CD4-positive, alpha-beta T cell treated with Interleukin-15 for 1 hour (primary cell): Measurements from ENCODE around the gene ALDH3B1.

Experiments
- DNase-seq: peaks from one replicate; pipeline ENCODE4 v3.0.0-alpha.2; 2020

ALDH3B1 gene

DNA sequence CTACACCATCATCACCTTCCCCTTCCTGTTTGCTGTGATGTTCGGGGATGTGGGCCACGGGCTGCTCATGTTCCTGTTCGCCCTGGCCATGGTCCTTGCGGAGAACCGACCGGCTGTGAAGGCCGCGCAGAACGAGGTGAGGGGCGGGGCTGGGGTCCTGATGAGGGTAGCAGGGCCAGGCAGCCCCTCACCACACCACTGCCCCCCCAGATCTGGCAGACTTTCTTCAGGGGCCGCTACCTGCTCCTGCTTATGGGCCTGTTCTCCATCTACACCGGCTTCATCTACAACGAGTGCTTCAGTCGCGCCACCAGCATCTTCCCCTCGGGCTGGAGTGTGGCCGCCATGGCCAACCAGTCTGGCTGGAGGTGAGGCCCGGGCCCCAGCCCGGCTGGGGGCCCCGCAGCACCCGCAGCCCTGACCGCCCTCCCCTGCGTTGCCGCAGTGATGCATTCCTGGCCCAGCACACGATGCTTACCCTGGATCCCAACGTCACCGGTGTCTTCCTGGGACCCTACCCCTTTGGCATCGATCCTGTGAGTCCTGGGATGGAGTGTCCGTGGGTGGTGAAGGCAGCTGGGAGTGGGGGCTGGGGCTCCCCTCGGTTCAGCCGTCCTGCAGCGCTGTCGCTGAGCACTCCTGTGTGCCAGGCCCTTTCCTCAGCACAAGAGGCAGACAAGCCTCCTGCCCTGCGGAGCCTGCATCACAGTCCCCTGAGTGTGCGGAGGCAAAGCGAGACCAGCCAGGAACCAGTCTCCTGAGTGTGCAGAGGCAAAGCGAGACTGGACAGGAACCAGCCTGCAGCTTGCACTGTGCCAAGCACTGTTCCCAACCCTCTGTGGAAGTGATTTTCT is 37.5 kb downstream of the ALDH3B1 start:
- no peak for DNase-seq

DNA sequence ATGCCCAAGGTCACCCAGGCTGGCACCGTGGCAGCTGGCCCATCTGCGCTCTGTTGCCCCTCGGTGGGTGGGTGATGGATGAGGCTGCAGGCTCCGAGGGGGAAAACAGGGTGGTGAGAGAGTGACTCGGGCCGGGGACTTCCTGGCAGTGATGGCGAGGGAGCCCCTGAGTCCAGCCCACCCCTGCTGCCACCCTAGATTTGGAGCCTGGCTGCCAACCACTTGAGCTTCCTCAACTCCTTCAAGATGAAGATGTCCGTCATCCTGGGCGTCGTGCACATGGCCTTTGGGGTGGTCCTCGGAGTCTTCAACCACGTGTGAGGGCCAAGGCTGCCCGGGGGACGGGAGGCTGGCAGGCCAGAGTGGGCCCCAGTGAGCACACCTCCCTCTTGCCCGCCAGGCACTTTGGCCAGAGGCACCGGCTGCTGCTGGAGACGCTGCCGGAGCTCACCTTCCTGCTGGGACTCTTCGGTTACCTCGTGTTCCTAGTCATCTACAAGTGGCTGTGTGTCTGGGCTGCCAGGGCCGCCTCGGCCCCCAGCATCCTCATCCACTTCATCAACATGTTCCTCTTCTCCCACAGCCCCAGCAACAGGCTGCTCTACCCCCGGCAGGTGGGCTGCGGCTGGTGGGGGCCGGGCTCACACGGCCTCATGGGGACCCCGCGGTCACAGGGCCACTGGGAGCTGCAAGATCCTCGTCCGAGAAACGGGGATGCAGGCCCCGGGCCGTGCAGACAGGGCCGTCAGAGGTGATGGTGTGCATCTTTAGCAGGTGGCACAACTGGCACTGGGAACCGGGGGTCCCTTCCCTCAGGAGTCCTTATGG is 38.8 kb downstream of the ALDH3B1 start:
- no peak for DNase-seq

DNA sequence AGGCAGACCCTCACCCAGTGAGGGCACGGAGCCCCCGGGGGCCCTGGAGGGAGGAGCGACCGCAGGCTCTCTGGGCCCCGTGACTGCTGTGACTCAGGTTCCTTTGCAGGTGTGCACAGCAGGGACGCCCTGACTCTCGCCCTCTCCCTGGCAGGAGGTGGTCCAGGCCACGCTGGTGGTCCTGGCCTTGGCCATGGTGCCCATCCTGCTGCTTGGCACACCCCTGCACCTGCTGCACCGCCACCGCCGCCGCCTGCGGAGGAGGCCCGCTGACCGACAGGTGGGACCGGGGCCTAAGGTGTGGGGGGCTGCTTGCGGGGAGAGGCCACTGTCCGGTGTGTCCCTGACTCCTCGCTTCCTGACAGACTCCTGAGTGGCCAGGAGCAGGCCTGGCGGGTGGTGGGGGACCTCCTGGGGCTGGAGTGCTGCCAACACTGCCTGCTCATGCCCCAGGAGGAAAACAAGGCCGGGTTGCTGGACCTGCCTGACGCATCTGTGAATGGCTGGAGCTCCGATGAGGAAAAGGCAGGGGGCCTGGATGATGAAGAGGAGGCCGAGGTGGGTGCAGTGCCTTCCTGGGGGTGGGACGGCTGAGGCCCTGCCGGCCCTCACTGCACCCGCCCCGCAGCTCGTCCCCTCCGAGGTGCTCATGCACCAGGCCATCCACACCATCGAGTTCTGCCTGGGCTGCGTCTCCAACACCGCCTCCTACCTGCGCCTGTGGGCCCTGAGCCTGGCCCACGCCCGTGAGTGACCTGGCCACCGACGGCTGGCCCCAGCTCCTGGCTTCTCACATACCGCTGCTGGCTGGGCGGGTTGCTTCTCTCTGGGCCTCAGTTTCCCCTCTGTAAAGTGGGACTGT is 39.6 kb downstream of the ALDH3B1 start:
- DNase-seq: no peak

DNA sequence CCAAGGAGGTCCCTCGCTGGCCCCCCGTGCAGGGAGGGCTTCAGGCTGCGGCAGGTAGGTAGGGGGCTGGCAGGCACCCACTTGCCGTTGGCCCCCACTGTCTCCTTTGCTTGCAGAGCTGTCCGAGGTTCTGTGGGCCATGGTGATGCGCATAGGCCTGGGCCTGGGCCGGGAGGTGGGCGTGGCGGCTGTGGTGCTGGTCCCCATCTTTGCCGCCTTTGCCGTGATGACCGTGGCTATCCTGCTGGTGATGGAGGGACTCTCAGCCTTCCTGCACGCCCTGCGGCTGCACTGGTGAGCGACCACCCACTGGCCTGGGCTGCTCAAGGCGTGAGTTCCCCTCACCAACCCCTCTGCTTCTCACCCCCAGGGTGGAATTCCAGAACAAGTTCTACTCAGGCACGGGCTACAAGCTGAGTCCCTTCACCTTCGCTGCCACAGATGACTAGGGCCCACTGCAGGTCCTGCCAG is 40.3 kb downstream of the ALDH3B1 start:
- no peak for DNase-seq

DNA sequence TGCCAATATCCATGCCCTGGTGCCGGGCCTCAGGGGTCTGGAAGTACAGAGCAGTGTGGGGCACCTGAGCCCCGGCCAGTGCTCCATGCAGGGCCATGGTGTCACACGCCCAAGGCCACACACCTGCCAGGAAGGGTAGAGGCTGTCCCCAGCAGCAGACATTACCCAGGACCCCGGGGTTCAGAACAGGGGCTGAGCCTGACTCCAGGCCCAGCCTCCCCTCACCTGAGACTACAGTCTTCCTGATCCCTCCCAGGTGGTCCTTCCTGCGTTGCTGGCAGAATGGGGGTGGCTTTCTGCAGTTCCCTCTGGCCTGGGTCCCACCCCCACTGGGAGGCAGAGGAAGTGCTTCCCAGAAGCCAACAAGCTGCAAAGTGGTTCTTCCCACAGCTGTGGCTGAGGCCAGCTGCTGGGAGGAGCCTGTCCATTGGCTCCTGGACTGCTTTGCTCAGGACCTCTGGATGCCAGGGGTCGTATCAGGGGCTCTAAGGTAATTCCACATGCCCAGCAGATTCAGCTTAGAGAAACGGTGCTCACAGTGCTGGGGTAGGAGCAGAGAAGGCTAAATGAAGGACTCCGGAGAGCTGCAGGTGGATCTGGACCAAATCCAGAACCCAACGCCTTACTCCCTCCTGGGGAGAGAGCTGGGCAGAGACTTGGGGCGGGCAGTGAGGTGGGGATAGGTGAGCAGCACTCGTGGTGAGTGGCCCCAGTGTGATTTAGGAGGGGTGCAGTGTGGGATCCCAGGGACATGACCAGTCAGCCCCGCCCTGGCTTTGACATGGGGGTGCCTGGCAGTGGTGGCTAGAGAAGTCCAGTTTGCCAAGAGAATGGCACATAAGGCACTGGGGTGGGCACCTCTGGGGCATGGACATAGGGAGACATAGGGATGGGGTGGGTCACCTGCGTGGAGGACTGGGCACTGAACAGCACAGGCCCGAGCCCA is 41.3 kb downstream of the ALDH3B1 start:
- no peak for DNase-seq

DNA sequence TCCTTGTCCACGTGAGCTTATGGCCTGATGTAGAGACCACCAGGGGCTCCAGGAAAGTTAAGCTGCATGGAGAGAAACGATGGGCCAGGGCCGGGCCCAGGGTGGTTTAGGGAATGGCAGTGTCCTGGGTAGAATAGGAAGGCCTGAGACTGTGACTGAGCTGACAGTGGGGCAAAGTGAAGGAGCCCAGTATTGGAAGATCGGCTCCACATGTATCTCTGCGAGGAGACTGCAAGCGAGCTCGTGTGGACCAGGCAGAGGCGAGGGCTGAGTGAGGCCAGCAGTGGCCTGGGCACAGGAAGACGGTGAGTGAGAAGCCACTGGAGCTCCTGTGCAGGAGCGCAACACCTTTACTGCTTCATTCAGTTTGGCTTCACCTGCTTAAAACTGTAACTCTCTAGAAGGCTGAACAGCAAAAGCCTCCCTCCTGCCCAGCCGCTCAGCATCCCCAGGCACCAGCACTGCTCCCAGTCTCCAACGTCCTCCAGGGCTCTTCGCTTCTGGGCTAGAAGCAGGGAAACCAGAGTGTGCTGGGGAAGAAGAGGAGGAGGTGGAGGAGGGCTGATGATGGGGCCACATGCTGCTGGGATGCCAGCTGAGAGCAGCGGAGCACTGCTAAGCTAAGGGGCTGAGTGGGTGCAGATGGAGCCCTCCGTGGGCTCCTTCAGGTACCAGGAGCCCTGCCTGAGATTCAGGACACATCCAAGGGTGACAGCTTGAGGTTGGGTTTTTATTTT is 42.2 kb downstream of the ALDH3B1 start:
- DNase-seq: no peak

DNA sequence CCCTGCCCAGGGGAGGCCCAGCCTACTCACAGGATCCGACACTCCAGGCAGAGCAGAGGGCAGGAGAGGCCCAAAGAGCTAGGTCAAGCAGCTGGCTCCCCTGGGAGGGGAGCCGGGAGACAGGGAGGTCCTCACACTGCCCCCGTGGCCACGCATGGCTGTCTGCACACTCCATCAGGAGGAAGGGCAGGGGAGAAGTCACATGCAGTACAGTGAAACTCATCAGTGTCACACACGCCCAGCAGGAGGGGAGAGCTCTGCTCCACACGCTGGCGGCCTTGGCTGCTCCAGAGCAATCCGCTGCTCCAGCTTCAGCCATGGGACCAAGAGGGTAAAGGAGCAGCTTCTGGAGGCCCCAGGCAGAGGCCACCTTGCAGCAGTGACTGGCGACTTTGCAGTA is 43.0 kb downstream of the ALDH3B1 start:
- no peak for DNase-seq

DNA sequence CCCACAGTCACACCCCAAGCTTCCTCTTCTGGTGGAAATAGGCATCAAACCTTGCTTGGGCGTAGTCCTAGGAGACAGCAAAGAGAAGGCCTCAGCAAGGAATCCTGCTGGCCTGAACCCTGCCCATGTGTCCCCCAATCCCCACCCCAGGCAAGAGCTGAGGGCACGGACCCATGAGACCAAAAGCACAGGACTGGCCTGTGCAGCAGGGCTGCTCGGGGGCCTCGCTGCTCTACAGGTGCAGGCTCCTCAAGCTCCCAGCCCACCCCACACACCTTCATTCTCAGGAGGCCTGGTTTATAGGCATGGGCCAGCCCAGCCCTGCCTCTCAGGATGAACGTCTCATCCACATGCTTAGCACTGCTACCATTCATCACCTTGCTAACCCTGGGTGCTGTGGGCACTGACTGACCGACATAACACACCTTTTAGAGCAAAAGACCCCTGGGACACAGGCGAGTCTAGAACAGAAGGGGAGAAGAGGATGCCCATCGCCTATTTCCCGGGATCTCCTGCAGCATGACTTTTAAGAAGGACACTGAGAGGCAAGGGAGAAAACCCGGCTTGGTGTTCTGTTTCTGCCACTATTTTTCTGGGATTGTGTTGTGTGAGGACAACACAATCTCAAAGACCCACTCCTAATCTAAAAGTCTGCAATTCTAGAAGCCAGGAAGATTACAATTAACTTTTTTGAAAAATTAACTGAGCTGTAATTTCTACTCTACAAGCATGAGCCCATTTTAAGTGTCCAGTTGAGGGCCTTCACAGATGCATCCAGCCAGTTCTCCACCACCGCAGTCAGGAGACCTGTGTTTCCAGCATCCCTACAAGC is 44.1 kb downstream of the ALDH3B1 start:
- DNase-seq: no peak

DNA sequence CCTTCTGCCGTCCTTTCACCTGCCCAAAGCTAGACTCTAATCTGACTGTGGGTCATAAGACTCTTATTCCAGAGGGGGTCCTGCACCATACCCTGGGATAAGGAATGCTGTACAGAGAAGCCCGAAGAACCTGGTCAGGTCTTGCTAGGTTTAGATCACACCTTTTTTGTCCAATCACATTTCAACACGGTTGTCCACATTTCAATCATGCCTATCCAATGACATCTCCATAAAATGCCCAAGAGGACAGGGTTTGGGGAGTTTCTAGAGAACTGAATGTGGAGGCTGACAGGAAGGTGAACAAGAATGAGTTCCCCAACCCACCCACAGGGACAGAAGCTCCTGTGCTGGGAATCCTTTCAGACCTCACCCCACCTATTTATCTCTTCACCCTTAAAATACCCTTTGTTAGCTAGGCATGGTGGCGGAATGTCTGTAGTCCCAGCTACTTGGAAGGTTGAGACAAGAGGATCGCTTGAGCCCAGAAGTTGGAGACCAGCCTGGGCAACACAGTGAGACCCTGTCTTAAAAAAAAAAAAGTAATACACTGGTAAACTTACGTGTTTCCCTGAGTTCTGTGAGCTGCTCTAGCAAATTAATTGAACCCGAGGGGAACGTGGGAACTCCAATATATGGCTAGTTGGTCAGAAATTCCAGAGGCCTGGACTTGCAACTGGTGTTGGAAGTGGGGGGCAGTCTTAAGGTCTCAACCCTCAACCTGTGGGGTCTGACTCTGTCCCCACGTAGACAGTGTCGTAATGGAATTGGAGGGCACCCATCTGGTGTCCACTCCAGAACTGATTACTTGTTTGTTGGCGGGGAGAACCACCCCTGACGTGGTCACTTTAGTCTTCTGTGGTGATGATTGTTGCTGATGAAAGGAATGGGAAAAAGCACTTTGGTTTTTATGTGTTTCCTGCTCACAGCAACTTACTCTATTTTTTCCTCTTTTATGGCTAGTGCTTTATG is 46.5 kb downstream of the ALDH3B1 start:
- DNase-seq: no peak

DNA sequence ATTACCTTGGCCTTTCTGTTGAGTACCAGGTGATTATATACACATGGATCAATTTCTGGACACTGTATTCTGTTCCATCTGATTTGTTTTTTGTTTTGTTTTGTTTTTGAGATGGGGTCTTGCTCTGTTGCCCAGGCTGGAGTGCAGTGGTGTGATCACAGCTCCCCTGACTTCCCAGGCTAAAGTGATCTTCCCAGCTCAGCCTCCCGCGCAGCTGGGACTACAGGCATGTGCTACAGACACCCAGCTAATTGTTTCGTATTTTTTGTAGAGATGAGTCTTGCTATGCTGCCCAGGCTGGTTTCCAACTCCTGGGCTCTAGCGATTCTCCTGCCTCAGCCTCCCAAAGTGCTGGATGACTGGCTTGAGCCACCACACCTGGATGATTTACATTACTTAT is 47.7 kb downstream of the ALDH3B1 start:
- DNase-seq: no peak

DNA sequence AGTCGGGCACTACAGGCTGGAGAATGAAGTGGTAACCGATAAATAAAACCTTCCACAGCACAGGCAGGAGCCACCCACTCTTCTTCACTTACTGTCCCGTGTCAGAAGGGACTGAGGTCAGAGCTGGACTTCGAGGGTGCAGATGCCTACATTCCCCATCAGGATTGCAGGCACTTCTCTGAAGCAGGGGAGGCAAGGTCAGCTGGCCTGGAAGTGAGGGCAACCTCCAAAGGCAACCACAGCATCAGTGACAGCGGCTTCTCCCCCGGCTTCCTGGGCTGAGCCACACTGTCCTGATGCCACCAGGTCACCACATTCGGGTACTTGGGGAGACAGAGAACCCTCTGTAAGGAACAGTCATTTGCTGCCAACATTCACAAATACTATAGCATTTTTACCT is 51.4 kb downstream of the ALDH3B1 start:
- DNase-seq: no peak

DNA sequence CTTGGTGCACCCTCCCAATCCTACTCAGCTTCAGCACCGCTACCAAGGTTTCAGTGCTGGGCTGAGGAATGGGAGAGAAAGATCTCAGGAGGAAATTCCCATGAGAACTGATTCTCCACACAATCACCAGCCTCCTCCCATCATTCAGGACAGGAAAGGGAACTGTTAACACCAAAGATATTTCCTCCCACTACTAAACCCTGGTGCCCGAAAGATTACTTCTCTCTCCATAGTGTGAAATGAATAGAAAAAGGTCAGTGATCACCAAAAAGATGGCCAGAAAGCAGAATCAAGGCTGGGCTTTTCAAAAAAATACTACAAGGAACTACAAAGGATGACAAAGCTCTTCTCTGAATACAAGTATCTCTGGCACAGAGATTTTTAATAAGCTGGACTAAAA is 54.8 kb downstream of the ALDH3B1 start:
- no peak for DNase-seq

DNA sequence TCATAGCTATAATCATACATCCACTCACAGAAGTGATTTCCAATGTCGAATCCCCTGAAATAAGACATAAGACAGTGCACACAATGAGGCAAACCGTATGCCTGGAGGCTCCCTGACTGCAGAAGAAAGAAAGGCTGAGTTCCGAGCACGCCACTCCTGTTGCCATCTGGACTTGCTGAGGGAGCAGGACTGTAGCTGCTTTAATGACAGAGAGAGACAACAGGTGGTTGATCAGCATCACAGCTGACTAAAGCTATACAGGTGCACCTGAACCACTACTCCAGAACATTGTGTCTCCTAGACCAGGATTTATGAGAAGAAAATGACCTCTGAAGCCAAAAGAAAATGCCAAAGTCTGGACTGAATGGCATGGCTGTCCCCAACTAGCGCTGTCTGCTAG is 55.7 kb downstream of the ALDH3B1 start:
- DNase-seq: no peak

DNA sequence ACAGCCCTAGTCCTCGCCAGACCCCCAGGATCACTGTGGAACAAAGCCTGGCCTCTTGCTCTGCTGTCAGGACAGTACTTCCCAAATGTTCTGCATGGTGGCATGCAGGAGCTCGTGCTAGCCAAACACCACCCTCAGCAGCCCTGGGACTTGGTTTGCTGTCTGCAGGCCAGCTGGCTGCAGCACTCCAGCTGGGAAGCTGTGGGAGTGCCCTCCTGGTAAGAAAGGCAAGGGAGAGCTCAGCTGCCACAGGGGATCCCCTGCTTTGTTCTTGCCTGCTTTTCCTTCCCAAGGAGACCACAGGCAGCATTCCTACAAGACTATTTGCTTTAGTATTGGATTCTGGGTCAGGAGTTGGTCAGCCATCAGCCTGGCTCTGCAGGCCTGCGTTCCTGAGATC is 56.6 kb downstream of the ALDH3B1 start:
- no peak for DNase-seq

DNA sequence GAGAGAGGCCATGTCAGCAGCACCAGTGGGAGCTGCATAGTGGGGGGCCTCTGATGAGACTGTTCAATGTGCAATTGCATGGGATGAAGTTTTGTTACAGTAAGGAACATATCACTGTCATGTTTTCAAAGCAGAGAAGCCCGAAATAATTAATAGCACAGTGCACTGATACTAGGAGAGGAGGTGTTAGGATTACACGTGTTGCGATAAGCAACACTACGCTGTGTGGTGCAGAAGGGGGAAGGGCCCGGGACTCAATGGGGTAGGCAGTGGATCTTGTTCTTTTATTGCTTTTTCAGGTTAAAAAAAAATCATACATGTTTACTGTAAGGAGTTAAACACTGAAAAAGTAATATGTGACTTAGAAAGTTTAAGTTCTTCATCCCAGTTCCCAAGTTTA is 57.9 kb downstream of the ALDH3B1 start:
- no peak for DNase-seq

DNA sequence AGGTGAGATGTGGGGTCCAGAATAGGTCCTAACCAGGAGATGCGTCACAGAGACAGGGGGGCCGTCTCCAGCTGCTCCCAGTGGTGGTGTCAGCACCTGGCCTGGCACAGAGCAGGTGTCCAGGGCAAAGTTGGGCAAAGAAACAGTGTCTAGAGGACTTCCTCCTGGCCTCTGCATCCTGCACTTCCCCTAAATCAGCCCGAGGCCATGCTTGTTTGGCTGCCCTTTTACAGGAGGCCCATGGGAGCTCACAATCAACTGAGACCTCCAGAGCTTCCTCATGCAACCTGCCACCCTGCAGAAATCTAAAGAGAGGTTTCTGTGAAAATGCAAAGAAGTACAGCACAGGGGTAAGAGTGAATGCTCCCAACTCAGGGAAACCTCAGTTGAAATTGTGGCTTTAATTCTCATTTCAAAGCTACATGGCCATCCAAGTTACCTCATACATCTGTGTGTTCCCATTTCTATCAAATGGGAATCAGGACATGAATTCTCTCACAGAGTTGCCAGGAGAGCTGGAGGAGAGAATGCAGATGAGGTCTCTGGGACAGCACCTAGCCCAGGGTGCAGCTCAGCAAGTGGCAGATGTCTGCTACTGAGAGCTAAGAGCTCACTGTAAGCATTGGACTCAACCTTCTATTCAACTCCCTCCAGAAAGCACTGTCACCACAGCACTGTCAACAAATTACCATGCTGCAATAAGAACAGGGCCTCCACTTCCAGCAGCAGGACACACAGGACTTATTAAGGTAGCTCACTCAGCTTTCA is 61.3 kb downstream of the ALDH3B1 start:
- DNase-seq: no peak

DNA sequence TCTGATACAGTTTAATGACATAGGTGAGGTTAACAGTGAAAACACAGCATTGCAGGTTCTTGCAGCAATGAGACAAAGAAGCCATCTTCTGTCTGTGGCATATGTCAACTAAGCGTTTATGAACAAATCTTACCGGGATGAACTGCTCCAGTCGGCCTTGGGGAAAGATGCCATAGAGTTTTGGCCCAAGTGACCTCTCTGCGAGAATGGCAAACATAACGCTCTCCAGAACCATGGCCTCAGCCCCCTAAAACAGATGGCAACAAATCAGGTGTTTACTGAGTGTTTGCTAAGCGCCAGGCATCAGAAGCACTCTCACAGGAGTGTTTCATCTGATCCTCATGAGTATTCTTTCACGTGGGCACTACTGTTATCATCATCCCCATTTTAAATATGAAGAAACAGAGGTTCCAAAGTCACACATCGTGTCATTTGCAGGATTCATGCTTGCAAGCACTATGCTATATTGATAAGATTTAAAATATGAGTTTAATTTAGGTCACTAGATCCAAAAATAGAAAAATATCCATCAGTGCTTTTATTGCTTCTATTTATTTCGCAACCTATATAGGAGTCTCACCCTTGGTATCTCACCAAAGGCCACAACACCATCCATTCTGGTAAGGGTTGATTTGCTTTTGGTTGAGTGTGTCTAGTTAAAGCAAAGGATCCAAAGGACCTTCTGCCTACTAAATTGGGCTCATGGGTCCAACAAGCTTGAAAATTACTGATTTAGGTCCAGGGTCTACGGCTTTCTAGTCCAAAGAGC is 64.6 kb downstream of the ALDH3B1 start:
- no peak for DNase-seq
